Esophagus squamous epithelium (tissue), 4 donors: Measurements from ENCODE around the gene C1QTNF9B.

Experiments used
- CTCF ChIP-seq, 6 experiments: fragments of 450-650 bp in 4 of 6; fragments of 200-600 bp in 2 of 6; sonication (generic) in 2 of 6; IDR thresholded peaks; one replicate each; pipeline ENCODE4 v1.5.1; 2016 to 2019; ENCODE audit warnings: antibody characterized with exemption in 6 of 6, mild to moderate bottlenecking in 4 of 6, moderate library complexity in 4 of 6
- POLR2A ChIP-seq, 4 donors: fragments of 450-650 bp; IDR thresholded peaks; one replicate each; pipeline ENCODE4 v1.6.1; 2017; ENCODE audit warnings: antibody characterized with exemption in 4 of 4, mild to moderate bottlenecking in 4 of 4, moderate library complexity in 3 of 4

- TF ChIP-seq CTCF (IDR thresholded peaks at IDR 0.05) (peak; percentile 46 to 80 (median 58)), POLR2A (IDR thresholded peaks at IDR 0.05) (no peak)
These were observed 24.2 kb upstream of the C1QTNF9B start for GRCh38 chr13:23921451-23921888.
